GM19023 (cell line): Measurements from ENCODE around the gene AIDA.
A peak's percentile ranks its signal among the peaks of the same experiment; 100 is the strongest.
"Not testable (repeated sequence)": the region's sequence is repeated elsewhere in the genome, so short reads cannot be mapped to it uniquely, and the experiment has no call there.

ENCODE experiments used
- ATAC-seq: cut with Tn5 transposase; IDR thresholded peaks from one replicate; pipeline ENCODE4 v1.9.1; 2021; ENCODE audit warnings: mild to moderate bottlenecking, moderate library complexity; ENCODE audit not compliant: unreplicated experiment

The AIDA gene

DNA sequence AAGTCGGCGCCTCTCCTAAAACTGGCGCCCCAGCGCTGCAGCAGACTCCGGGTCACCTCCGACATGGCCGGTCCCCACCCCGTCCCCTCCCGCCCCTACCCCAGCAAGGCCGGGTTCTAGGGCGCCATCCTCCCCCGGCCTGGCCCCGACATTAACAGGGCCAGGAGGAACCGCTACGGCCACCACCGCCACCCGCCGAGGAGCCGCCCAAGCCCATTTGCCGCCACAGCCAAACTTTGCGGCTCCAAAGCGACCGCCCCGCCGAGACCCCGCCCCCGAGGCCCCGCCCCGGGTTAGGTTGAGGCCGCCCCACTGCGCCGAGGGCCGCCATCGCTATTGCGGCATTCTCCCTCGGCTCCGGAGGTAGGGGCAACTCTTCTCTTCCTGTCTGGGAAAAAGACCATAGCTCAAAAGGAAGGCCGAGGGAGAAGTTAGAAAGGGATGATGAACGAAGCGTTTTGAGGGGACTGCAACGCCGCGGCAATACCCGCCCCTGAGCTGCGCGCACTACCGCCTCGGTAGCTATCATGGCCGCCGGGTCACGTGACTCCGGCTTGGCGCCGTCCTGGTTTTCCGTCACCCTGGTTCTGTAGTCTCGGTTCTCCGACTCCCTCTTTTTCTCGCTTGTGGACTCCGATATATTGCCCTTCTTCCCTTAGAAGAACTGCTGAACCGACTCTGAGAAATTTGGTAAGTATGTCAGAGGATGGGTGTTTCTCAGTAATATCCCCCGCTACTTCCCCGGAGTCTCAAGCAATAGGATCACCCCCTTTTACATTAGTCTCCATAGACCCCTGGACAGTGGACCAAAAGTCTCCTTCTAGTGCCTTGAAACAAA is at the start of gene AIDA, which contains the start of gene BROX:
Gene AIDA, minus strand, starts transcription at position 239 of the 838 bp plus-strand sequence. Its CDS starts 174 bp downstream, at position 65.
Gene BROX, plus strand, starts transcription at position 312 of the 838 bp plus-strand sequence. CDS start 3,136 bp downstream, outside the sequence.
- ATAC-seq, result peak; percentile 83

- no peak for ATAC-seq
Measured at GRCh38 chr1:222761083-222761482, 48.8 kb upstream of the AIDA start.

DNA sequence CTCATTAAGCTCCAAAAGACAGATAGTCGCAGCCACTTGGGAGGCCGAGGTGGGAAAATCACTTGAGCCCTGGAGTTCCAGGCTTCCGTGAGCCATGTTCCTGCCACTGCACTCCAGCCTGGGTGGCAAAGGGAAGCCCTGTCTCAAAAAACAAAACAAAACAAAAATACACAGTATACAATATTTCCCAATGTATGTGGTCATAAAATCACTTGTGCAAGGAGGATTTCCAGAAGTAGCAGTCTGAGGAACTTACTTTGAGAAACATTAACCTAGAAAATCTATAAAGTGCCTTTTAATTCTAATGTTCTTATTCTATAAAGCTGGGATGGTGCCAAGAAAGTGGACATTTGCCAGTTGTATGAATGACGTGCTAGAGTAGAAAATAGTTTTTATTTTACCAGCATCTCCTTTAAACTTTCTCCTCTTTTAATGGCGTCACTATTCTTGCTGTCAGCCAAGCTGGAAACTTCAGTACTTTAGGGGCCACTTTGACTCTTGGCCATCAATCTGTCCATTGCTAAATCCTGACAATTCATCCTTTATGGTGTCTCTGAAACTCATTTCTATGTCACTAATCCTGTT is 47.3 kb upstream of the AIDA start:
- ATAC-seq, result no peak

- no peak for ATAC-seq
Measured at GRCh38 chr1:222757646-222758268, 45.5 kb upstream of the AIDA start.

GRCh38 chr1:222754366-222755139 is 42.3 kb upstream of the AIDA start:
- ATAC-seq, result no peak

DNA sequence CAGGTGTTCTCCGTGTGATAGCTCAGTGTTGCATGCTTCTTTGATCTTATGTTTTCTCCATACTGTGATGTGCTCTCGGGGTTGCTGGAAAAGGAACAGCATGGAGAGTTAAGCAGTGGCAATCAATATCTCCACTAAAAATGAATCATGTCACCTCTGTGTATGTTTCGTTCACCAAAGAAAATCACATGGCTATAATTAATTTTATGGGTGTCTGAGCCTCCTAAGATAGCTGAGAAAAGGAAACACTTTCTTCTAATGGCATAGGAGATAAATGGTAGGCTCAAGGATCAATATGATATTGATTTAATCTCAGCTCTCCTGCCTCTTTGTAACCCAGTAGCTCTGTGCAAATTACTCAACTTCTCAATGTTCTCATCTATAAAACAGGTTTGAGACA is 39.0 kb upstream of the AIDA start:
- ATAC-seq, result no peak

- ATAC-seq, result no peak
Measured at GRCh38 chr1:222750651-222751050, 38.4 kb upstream of the AIDA start.

GRCh38 chr1:222749927-222750326 is 37.6 kb upstream of the AIDA start:
- no peak for ATAC-seq

DNA sequence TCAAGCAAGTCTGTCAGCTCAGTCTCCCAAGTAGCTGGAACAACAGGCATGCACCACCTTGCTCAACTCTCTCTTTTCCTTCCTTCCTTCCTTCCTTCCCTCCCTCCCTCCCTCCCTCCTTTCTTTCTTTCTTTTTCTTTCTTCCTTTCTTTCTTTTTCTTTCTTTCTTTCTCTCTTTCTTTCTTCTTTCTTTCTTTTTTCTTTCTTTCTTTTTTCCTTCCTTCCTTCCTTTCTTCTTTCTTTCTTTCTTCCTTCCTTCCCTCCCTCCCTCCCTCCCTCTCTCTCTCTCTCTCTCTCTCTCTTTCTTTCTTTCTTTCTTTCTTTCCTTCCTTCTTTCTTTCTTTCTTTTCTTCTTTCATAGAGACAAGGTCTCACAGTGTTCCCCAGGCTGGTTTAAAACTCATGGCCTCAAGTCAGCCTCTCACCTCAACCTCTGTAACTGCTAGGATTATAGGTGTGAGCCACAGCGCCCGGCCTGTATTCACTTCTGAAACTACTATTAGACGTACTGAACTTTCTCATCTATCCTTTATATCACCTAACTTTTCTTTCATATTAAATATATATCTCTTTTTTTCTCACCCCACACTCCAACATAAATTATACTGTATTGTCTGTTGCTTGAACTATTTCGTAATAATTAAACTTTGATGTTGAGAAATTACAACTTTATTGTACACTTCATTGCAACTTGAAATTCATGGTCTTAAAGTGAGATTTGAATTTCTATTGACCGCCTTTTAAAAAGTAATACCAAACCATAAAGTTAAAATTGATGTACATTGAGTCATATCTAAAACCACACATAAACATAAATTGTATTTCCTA is 29.6 kb upstream of the AIDA start:
- ATAC-seq, result not testable (repeated sequence)

DNA sequence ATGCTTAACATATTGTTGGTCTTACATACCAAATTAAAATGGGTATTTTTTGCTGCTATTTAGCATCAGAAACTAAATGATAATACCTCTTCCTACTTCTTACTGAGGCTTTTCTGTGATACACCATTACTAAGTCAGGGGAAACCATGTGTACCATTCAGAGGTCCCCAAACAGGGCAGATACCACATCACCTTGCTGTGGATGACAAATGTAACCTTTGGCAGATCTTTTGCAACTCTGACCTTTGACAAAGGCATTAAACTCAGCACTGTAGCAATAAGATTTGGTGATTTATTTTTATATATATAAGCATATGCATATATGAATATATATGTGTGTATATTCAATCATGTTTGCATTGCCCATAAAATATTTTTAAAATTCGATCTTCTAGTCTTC is 27.6 kb upstream of the AIDA start:
- ATAC-seq, result no peak

DNA sequence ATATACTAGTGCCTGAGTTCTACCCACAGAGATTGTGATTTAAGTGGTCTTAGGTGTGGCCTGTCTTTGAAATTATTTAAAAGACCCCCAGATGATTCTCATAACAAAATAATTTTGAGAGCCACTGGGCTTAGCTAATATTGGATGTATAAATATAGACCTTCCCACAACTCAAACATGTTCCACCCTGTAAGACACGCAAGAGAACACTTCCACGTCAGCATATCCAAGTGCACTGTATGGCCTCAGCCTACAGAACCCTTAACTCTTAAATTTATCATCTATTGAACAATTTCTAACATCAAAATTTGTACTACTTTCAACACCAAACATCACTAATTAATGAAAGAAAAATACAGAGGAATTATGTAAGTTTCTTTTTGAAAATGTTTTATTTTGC is 27.2 kb upstream of the AIDA start:
- ATAC-seq, result no peak

GRCh38 chr1:222736972-222737371 is 24.7 kb upstream of the AIDA start, which contains the start of gene FAM177B:
TSS of gene FAM177B (plus strand) at chr1:222737202. CDS start at chr1:222746546, 9,344 bp downstream.
- ATAC-seq, result no peak

GRCh38 chr1:222736470-222736869 is 24.2 kb upstream of the AIDA start:
- no peak for ATAC-seq

- ATAC-seq, result no peak
Measured at GRCh38 chr1:222734740-222735139, 22.4 kb upstream of the AIDA start.

GRCh38 chr1:222732216-222733159 is 20.2 kb upstream of the AIDA start:
- peak; percentile 96 for ATAC-seq

DNA sequence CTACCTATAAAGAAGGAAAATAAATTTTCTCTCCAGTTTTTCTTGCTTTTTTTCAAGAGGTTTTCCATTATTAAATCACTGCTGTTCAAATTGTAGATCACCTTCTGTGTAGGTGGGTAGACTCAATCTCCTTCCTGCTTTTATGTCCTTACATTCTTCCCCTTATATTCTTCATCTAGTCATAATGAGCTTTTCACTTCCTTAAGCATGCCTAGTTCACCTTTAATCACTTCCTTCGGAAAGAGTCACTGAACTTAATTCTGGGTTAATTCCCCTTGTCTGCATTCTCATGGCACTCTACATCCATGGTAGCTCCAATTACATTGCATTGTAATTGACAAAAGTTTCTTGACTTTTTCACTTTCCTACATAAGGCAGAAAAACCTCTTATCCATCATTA is 18.6 kb upstream of the AIDA start:
- ATAC-seq, result no peak

GRCh38 chr1:222728746-222729145 is 16.5 kb upstream of the AIDA start:
- ATAC-seq, result no peak

DNA sequence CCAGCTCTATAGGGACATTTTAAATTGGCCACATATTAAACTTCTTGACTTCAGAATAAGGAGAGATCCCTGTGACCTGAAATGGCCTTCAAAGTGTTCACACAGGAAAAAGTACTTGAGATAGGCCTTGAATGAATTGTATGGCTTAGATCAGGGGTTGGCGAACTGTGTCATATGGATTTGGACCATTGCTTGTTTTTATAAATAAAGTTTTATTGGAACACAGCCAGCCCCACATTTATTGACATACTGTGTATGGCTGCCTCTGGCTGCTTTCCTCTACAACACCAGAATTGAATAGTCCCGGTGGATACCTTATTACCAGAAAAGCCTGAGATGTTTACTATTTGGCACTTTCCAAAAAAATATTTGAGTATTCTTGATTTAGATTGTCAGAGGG is 4.1 kb upstream of the AIDA start:
- ATAC-seq, result no peak
